ENCODE data around the gene AKAP9.
"Not testable (repeated sequence)": the region's sequence is repeated elsewhere in the genome, so short reads cannot be mapped to it uniquely, and the experiment has no call there.

Gene AKAP9

GRCh38 chr7:91940572-91941341, at the start of gene AKAP9:
Gene AKAP9, plus strand, starts transcription at chr7:91940862. Its CDS starts 238 bp downstream, at chr7:91941100.
- H3K9ac ChIP-seq (ENCODE audit: low read depth, low read length): peak within 1 kb of the TSS; percentile 92
- H3K27me3 ChIP-seq (ENCODE audit: control insufficient read depth, insufficient read depth, low read length): peaks cover 27% of the 10 kb centered on the region
- H3K4me3 ChIP-seq (ENCODE audit: low read depth, low read length): peak within 1 kb of the TSS; percentile 99
- H3K9me3 ChIP-seq (ENCODE audit: control insufficient read depth, insufficient read depth, low read length): no peaks in the 10 kb centered on the region
- 0 out of 2 replicates have a peak, but pooled peaks cover 5% of the 10 kb centered on the region for H3K4me1 ChIP-seq (ENCODE audit: control insufficient read depth, insufficient read depth, low read length)
- H3K27ac ChIP-seq (ENCODE audit: low read depth, low read length): peak within 1 kb of the TSS; percentile 96
- H3K36me3 ChIP-seq (ENCODE audit: control insufficient read depth, insufficient read depth, low read length): no peaks in the 10 kb centered on the region

- H3K4me1 ChIP-seq (ENCODE audit: control insufficient read depth, insufficient read depth, low read length): peaks cover 4% of the 10 kb centered on the region; the same call in 1 of the 2 replicates
- no peak overlapping the region for H3K9ac ChIP-seq (ENCODE audit: low read depth, low read length)
- H3K27ac ChIP-seq (ENCODE audit: low read depth, low read length): peak overlapping the region; percentile 85
- H3K9me3 ChIP-seq (ENCODE audit: control insufficient read depth, insufficient read depth, low read length): peaks cover 5% of the 10 kb centered on the region; the same call in 1 of the 2 replicates
- H3K27me3 ChIP-seq (ENCODE audit: control insufficient read depth, insufficient read depth, low read length): no peaks in the 10 kb centered on the region
- no peaks in the 10 kb centered on the region for H3K36me3 ChIP-seq (ENCODE audit: control insufficient read depth, insufficient read depth, low read length)
- no peak overlapping the region for H3K4me3 ChIP-seq (ENCODE audit: low read depth, low read length)
These were observed 48.5 kb upstream of the AKAP9 start for GRCh38 chr7:91892099-91892705.

DNA sequence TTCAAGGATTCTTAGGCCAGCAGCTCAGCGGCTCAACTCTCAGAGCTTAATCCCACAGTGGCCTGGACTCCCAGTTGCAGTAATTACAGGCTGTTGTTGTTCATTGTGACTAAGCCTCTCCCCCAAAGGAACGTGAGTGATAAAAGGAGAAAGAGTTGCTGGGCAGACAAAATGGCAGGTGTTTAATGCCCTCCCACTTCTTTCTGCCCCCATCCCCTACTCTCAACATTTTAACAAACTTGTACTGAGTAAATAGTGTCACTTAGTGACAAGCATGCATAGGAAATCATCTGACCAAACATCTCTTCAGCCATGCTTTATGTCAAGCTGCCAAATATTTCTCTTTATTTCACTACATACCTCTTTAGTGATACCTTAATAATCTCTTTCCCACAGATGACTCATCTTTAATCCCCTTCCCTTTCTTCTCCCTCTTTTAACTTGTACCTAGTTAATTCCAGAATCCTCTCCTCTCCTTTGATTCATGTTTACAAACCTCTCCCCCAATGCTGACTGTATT, 47.8 kb upstream of the AKAP9 start:
- Histone ChIP-seq H3K27ac (ENCODE audit: low read depth, low read length) (peak overlapping the region; percentile 85), H3K4me1 (ENCODE audit: control insufficient read depth, insufficient read depth, low read length) (peaks cover 4% of the 10 kb centered on the region; the same call in 1 of the 2 replicates), H3K9ac (ENCODE audit: low read depth, low read length) (no peak overlapping the region), H3K27me3 (ENCODE audit: control insufficient read depth, insufficient read depth, low read length) (no peaks in the 10 kb centered on the region), H3K4me3 (ENCODE audit: low read depth, low read length) (no peak overlapping the region), H3K36me3 (ENCODE audit: control insufficient read depth, insufficient read depth, low read length) (no peaks in the 10 kb centered on the region), H3K9me3 (ENCODE audit: control insufficient read depth, insufficient read depth, low read length) (peaks cover 5% of the 10 kb centered on the region; the same call in 1 of the 2 replicates)

DNA sequence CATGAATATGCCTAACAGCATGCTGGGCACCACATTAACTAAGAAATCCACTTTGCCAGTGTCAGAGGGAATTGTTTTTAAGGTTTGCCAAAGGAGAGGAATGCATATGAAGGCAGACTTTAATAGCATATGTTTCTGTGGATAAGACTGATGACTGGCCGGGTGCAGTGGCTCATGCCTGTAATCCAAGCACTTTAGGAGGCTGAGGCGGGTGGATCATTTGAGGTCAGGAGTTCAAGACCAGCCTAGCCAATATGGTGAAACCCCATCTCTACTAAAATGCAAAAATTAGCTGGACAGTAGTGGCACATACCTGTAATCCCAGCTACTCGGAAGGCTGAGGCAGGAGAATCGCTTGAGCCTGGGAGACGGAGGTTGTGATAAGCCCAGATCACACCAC, 47.0 kb upstream of the AKAP9 start:
- not testable (repeated sequence) for H3K4me1 ChIP-seq (ENCODE audit: control insufficient read depth, insufficient read depth, low read length); H3K27me3 ChIP-seq (ENCODE audit: control insufficient read depth, insufficient read depth, low read length); H3K4me3 ChIP-seq (ENCODE audit: low read depth, low read length); H3K9me3 ChIP-seq (ENCODE audit: control insufficient read depth, insufficient read depth, low read length); H3K36me3 ChIP-seq (ENCODE audit: control insufficient read depth, insufficient read depth, low read length); H3K9ac ChIP-seq (ENCODE audit: low read depth, low read length)
- H3K27ac ChIP-seq (ENCODE audit: low read depth, low read length): peak overlapping the region; percentile 85

- Histone ChIP-seq H3K4me1 (ENCODE audit: control insufficient read depth, insufficient read depth, low read length) (peaks cover 4% of the 10 kb centered on the region; the same call in 1 of the 2 replicates), H3K36me3 (ENCODE audit: control insufficient read depth, insufficient read depth, low read length) (no peaks in the 10 kb centered on the region), H3K4me3 (ENCODE audit: low read depth, low read length) (no peak overlapping the region), H3K9me3 (ENCODE audit: control insufficient read depth, insufficient read depth, low read length) (peaks cover 5% of the 10 kb centered on the region; the same call in 1 of the 2 replicates), H3K9ac (ENCODE audit: low read depth, low read length) (no peak overlapping the region), H3K27me3 (ENCODE audit: control insufficient read depth, insufficient read depth, low read length) (no peaks in the 10 kb centered on the region), H3K27ac (ENCODE audit: low read depth, low read length) (no peak overlapping the region)
These were observed 45.7 kb upstream of the AKAP9 start for GRCh38 chr7:91894781-91895480.

- no peaks in the 10 kb centered on the region for H3K9me3 ChIP-seq (ENCODE audit: control insufficient read depth, insufficient read depth, low read length)
- no peak overlapping the region for H3K9ac ChIP-seq (ENCODE audit: low read depth, low read length)
- H3K27ac ChIP-seq (ENCODE audit: low read depth, low read length): no peak overlapping the region
These were observed 42.2 kb upstream of the AKAP9 start for GRCh38 chr7:91898240-91898992.

DNA sequence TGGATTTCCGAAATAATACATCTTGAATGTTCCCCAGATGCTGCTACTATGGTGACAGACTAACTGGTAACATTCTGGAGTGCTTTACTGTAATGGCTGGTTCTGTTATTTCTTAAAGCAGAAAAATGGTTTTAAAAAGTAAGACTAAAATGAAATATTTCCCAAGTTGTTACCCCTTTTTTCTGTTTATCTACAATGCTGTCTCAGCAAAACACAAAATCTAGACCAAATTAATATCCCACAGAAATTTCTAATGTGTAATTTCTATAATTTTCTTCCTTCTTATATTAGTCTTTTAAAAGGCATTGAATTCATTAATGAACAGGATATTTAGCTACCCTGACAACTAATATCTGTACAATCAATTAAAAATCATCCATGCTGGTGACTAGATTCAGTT, 41.1 kb upstream of the AKAP9 start:
- H3K9ac ChIP-seq (ENCODE audit: low read depth, low read length): no peak overlapping the region
- no peaks in the 10 kb centered on the region for H3K36me3 ChIP-seq (ENCODE audit: control insufficient read depth, insufficient read depth, low read length)
- H3K4me3 ChIP-seq (ENCODE audit: low read depth, low read length): no peak overlapping the region
- H3K27me3 ChIP-seq (ENCODE audit: control insufficient read depth, insufficient read depth, low read length): no peaks in the 10 kb centered on the region
- no peak overlapping the region for H3K27ac ChIP-seq (ENCODE audit: low read depth, low read length)
- H3K9me3 ChIP-seq (ENCODE audit: control insufficient read depth, insufficient read depth, low read length): no peaks in the 10 kb centered on the region
- no peaks in the 10 kb centered on the region; the same call in 1 of the 2 replicates for H3K4me1 ChIP-seq (ENCODE audit: control insufficient read depth, insufficient read depth, low read length)

More at GRCh38 chr7:91898240-91898992, 42.2 kb upstream of the AKAP9 start:
- Histone ChIP-seq H3K27me3 (ENCODE audit: control insufficient read depth, insufficient read depth, low read length) (no peaks in the 10 kb centered on the region), H3K36me3 (ENCODE audit: control insufficient read depth, insufficient read depth, low read length) (no peaks in the 10 kb centered on the region), H3K4me1 (ENCODE audit: control insufficient read depth, insufficient read depth, low read length) (no peaks in the 10 kb centered on the region; the same call in 1 of the 2 replicates), H3K4me3 (ENCODE audit: low read depth, low read length) (no peak overlapping the region)

DNA sequence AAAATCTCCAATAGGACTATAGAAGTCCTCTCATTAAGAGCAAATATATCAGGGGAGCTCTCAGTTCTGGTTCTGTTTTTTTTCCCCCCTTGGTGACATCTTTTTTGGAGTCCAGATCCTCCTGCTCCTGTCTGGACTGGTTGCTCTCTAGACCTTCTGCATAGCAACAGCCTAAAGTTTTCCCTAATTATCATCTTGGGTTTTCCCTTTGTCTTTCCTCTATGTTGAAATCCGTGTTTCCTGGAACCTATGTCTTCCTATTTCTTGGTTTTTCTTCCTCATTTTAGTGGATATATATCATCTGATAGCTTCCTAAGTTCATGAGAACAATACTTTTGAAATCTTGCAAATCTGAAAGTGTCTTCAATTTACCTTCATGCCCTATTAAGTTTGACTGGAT, 30.5 kb upstream of the AKAP9 start:
- no peak overlapping the region for H3K27ac ChIP-seq (ENCODE audit: low read depth, low read length)
- H3K4me1 ChIP-seq (ENCODE audit: control insufficient read depth, insufficient read depth, low read length): no peaks in the 10 kb centered on the region
- H3K9me3 ChIP-seq (ENCODE audit: control insufficient read depth, insufficient read depth, low read length): no peaks in the 10 kb centered on the region; the same call in 1 of the 2 replicates
- no peak overlapping the region for H3K4me3 ChIP-seq (ENCODE audit: low read depth, low read length)
- H3K27me3 ChIP-seq (ENCODE audit: control insufficient read depth, insufficient read depth, low read length): no peaks in the 10 kb centered on the region
- no peaks in the 10 kb centered on the region for H3K36me3 ChIP-seq (ENCODE audit: control insufficient read depth, insufficient read depth, low read length)
- H3K9ac ChIP-seq (ENCODE audit: low read depth, low read length): no peak overlapping the region

- Histone ChIP-seq H3K9ac (ENCODE audit: low read depth, low read length) (no peak overlapping the region), H3K27me3 (ENCODE audit: control insufficient read depth, insufficient read depth, low read length) (no peaks in the 10 kb centered on the region), H3K4me3 (ENCODE audit: low read depth, low read length) (no peak overlapping the region), H3K27ac (ENCODE audit: low read depth, low read length) (no peak overlapping the region), H3K36me3 (ENCODE audit: control insufficient read depth, insufficient read depth, low read length) (no peaks in the 10 kb centered on the region), H3K9me3 (ENCODE audit: control insufficient read depth, insufficient read depth, low read length) (no peaks in the 10 kb centered on the region; the same call in 1 of the 2 replicates), H3K4me1 (ENCODE audit: control insufficient read depth, insufficient read depth, low read length) (no peaks in the 10 kb centered on the region)
These were observed 29.5 kb upstream of the AKAP9 start for GRCh38 chr7:91911121-91911520.

DNA sequence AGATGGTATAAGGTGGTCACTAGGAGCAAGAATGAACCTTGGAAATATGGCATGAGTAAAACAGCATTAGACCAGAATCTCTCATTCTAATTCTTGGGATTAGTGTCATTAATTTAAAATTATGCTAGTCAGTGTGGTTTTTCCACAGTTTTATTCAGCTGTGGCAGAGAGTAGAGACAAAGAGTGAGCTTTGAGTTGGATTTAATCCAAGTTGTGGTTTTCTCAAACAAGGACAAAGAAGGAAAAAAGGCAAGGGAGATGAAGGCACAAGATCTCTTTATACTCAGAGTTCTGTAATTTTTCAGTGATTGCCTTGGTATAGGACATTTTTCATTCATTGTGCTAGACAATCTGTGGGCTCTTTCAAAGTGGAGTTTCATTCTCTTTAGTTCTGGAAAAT, 28.2 kb upstream of the AKAP9 start:
- Histone ChIP-seq H3K4me3 (ENCODE audit: low read depth, low read length) (no peak overlapping the region), H3K9me3 (ENCODE audit: control insufficient read depth, insufficient read depth, low read length) (no peaks in the 10 kb centered on the region; the same call in 1 of the 2 replicates), H3K9ac (ENCODE audit: low read depth, low read length) (no peak overlapping the region), H3K27me3 (ENCODE audit: control insufficient read depth, insufficient read depth, low read length) (no peaks in the 10 kb centered on the region), H3K27ac (ENCODE audit: low read depth, low read length) (no peak overlapping the region), H3K4me1 (ENCODE audit: control insufficient read depth, insufficient read depth, low read length) (no peaks in the 10 kb centered on the region), H3K36me3 (ENCODE audit: control insufficient read depth, insufficient read depth, low read length) (no peaks in the 10 kb centered on the region)
